GM23338 (cell line): Measurements from ENCODE around the gene DCTPP1. TPM values are rescaled to one million over a fixed set of nuclear protein-coding genes. Genes with fewer than 3 reads are reported as not detected.
A peak's percentile ranks its signal among the peaks of the same experiment; 100 is the strongest.

ENCODE experiments used
- ATAC-seq: fragments of 200-7000 bp; cut with Tn5 transposase; 3 replicates; pipeline ENCODE4 v1.9.1; 2020
- DNase-seq: peaks from one replicate; pipeline ENCODE4 v3.0.0-alpha.2; 2015; ENCODE audit warnings: low spot score
- H2AFZ ChIP-seq: fragments of 200-600 bp; sonication (generic); 2 replicates; pipeline ENCODE4 v1.8.0; 2016; ENCODE audit warnings: antibody characterized with exemption, mild to moderate bottlenecking, moderate library complexity
- H3F3A ChIP-seq: fragments of 200-600 bp; sonication (generic); replicated peaks from 2 replicates; pipeline ENCODE4 v1.8.0; 2017; ENCODE audit warnings: antibody characterized with exemption, mixed run types, low read depth
- H3K27ac ChIP-seq: fragments of 200-600 bp; sonication (generic); 2 replicates; pipeline ENCODE4 v1.6.1; 2016; ENCODE audit warnings: low read depth
- H3K27me3 ChIP-seq: fragments of 200-600 bp; sonication (generic); 2 replicates; pipeline ENCODE4 v1.8.0; 2016; ENCODE audit warnings: mild to moderate bottlenecking, mixed run types, moderate library complexity; ENCODE audit not compliant: insufficient read depth
- H3K36me3 ChIP-seq: fragments of 200-600 bp; sonication (generic); 2 replicates; pipeline ENCODE4 v1.8.0; 2016; ENCODE audit warnings: mild to moderate bottlenecking; ENCODE audit not compliant: insufficient read depth
- H3K4me1 ChIP-seq: fragments of 200-600 bp; sonication (generic); 2 replicates; pipeline ENCODE4 v1.8.0; 2016; ENCODE audit warnings: mild to moderate bottlenecking, moderate library complexity; ENCODE audit not compliant: insufficient read depth
- H3K4me2 ChIP-seq: fragments of 200-600 bp; sonication (generic); 2 replicates; pipeline ENCODE4 v1.7.1; 2017; ENCODE audit warnings: mixed run types
- H3K4me3 ChIP-seq: fragments of 200-600 bp; sonication (generic); 2 replicates; pipeline ENCODE4 v1.6.1; 2016; ENCODE audit warnings: mixed run types
- H3K79me2 ChIP-seq: fragments of 200-600 bp; sonication (generic); replicated peaks from 2 replicates; pipeline ENCODE4 v1.8.0; 2017; ENCODE audit warnings: mild to moderate bottlenecking; ENCODE audit not compliant: insufficient read depth
- H3K9me2 ChIP-seq: fragments of 200-600 bp; sonication (generic); 2 replicates; pipeline ENCODE4 v1.8.0; 2017; ENCODE audit not compliant: insufficient read depth
- H4K20me1 ChIP-seq: fragments of 200-600 bp; sonication (generic); replicated peaks from 2 replicates; pipeline ENCODE4 v1.8.0; 2017; ENCODE audit warnings: mild to moderate bottlenecking; ENCODE audit not compliant: insufficient read depth
- H3K27ac Mint-ChIP-seq: 2 replicates; pipeline ENCODE4 v1.8.0; 2020; ENCODE audit warnings: inconsistent platforms, mild to moderate bottlenecking, moderate library complexity, mixed read lengths
- H3K27me3 Mint-ChIP-seq: 3 replicates; pipeline ENCODE4 v1.8.0; 2022; ENCODE audit warnings: low read depth, mild to moderate bottlenecking, moderate library complexity, mixed read lengths, inconsistent platforms; ENCODE audit not compliant: insufficient read depth, poor library complexity
- H3K36me3 Mint-ChIP-seq: 3 replicates; pipeline ENCODE4 v1.8.0; 2021; ENCODE audit warnings: low read depth, mild to moderate bottlenecking, inconsistent platforms, moderate library complexity, mixed read lengths
- H3K4me1 Mint-ChIP-seq: 3 replicates; pipeline ENCODE4 v1.8.0; 2020; ENCODE audit warnings: mild to moderate bottlenecking, inconsistent platforms, mixed read lengths
- H3K4me3 Mint-ChIP-seq: 3 replicates; pipeline ENCODE4 v1.8.0; 2021; ENCODE audit warnings: moderate library complexity, mild to moderate bottlenecking, inconsistent platforms, mixed read lengths
- H3K9me3 Mint-ChIP-seq: 3 replicates; pipeline ENCODE4 v1.8.0; 2020; ENCODE audit warnings: moderate library complexity, mild to moderate bottlenecking, inconsistent platforms, mixed read lengths
- ETS1 ChIP-seq: IDR thresholded peaks from 2 replicates; pipeline ENCODE4 v1.6.1; 2016; ENCODE audit warnings: antibody characterized with exemption
- EZH2 ChIP-seq: fragments of 200-600 bp; sonication (generic); IDR thresholded peaks from one replicate; pipeline ENCODE4 v1.8.0; 2017; ENCODE audit warnings: antibody characterized with exemption, mild to moderate bottlenecking, low read depth; ENCODE audit not compliant: unreplicated experiment
- NANOG ChIP-seq: IDR thresholded peaks from 2 replicates; pipeline ENCODE4 v1.6.1; 2016; ENCODE audit warnings: antibody characterized with exemption, borderline replicate concordance
- POLR2AphosphoS5 ChIP-seq: IDR thresholded peaks from 2 replicates; pipeline ENCODE4 v1.6.1; 2016; ENCODE audit warnings: antibody characterized with exemption, low read depth
- ZNF462 ChIP-seq: fragments of 250-450 bp; sonication (Bioruptor Pico); IDR thresholded peaks from 2 replicates; pipeline ENCODE4 v1.5.0; 2020; ENCODE audit warnings: mild to moderate bottlenecking, moderate library complexity
- polyA plus RNA-seq: library from polyadenylated mRNA; unstranded; fragments of >200 nt; fragmentation: Nextera tagmentation; extraction: Ambion mirVana; gene quantifications from 2 replicates; pipeline ENCODE4 v1.2.1, GENCODE V29; 2016
- total RNA-seq: library from RNA; depleted of rRNA; stranded (reverse); fragments of >200 nt; shearing (Covaris generic); gene quantifications from 2 replicates; pipeline ENCODE4 v1.2.3, GENCODE V29; 2014

The DCTPP1 gene
- total and polyA plus RNA-seq, 2 experiments from 2014 or later: 54.1 to 58.3 TPM

GRCh38 chr16:30429418-30429677 is 482 bp downstream of the DCTPP1 start:
- Histone ChIP-seq H4K20me1 (peaks cover 10% of the 10 kb centered on the region; the same call in 1 of the 2 replicates), H3K36me3 (peaks cover 7% of the 10 kb centered on the region; the same call in 1 of the 2 replicates), H3K4me2 (peak overlapping the region; percentile 91), H3K4me3 (peak overlapping the region; percentile 67), H3F3A (peaks cover 11% of the 10 kb centered on the region), H2AFZ (0 out of 2 replicates have a peak overlapping the region, but pooled peaks have one; percentile 19), H3K79me2 (peaks cover 32% of the 10 kb centered on the region), H3K27me3 (no peaks in the 10 kb centered on the region), H3K4me1 (peaks cover 15% of the 10 kb centered on the region), H3K9me2 (no peaks in the 10 kb centered on the region), H3K27ac (no peak overlapping the region)
- TF ChIP-seq ZNF462 (CRISPR knock-in tag) (no peak), NANOG (no peak), ETS1 (0 out of 2 replicates have a peak, but pooled peaks have one; percentile 12), EZH2 (no peak), POLR2AphosphoS5 (no peak)
- Mint-ChIP-seq H3K4me1 (peaks cover 11% of the 10 kb centered on the region), H3K27ac (0 out of 2 replicates have a peak overlapping the region, but pooled peaks have one; percentile 45), H3K9me3 (no peaks in the 10 kb centered on the region; the same call in 2 of the 3 replicates), H3K36me3 (peaks cover 39% of the 10 kb centered on the region), H3K4me3 (no peak overlapping the region), H3K27me3 (peaks cover 9% of the 10 kb centered on the region)
- DNase-seq (peak; percentile 75), ATAC-seq (peak; percentile 57)
